GM18507 (cell line): ENCODE results near the gene ONECUT3.

Experiments used
- DNase-seq: peaks from one replicate; pipeline ENCODE4 v3.0.0; 2011; ENCODE audit warnings: low read depth; ENCODE audit not compliant: insufficient read length; ENCODE audit errors: extremely low spot score
- FAIRE-seq: peaks from 2 replicates; lab custom pipeline; 2011; peaks lifted over from hg19 to GRCh38; lab: Jason Lieb, UNC

The ONECUT3 gene

GRCh38 chr19:1808395-1808731 lies 55.1 kb downstream of the ONECUT3 start:
- no peak for FAIRE-seq
- DNase-seq, result no peak

DNA sequence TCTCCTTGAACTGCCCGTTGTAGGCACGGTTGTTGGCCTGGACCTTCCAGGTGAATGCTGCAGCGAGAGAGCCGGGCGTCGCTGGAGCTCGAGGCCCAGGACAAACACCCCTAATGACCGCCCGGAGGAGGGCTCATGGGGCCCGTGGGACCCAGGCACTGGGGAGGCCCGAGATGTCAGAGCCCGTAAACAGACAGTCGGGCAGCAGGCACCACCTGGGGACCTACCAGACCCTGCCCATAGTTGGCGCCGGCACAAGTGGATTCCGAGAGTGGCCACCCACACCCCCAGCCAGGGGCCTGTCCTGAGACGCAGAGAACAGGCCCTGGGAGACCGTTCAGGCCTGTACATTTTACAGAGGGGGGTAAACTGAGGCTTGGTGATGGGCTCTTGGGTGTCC lies 56.4 kb downstream of the ONECUT3 start:
- no peak for FAIRE-seq
- no peak for DNase-seq

- FAIRE-seq (no peak), DNase-seq (no peak)
These were observed 57.3 kb downstream of the ONECUT3 start for GRCh38 chr19:1810439-1811160.

- DNase-seq, result no peak
- no peak for FAIRE-seq
These were observed 58.2 kb downstream of the ONECUT3 start for GRCh38 chr19:1811472-1811894.

- peak; percentile 100 for DNase-seq
- FAIRE-seq, result no peak
These were observed 58.7 kb downstream of the ONECUT3 start, which contains the start of gene ATP8B3 for GRCh38 chr19:1811942-1812425. TSS of gene ATP8B3 (minus strand) at chr19:1812276. CDS start at chr19:1811736, 540 bp downstream.

GRCh38 chr19:1812426-1813191 lies 59.3 kb downstream of the ONECUT3 start:
- FAIRE-seq (peak; percentile 96), DNase-seq (peak; percentile 87)

DNA sequence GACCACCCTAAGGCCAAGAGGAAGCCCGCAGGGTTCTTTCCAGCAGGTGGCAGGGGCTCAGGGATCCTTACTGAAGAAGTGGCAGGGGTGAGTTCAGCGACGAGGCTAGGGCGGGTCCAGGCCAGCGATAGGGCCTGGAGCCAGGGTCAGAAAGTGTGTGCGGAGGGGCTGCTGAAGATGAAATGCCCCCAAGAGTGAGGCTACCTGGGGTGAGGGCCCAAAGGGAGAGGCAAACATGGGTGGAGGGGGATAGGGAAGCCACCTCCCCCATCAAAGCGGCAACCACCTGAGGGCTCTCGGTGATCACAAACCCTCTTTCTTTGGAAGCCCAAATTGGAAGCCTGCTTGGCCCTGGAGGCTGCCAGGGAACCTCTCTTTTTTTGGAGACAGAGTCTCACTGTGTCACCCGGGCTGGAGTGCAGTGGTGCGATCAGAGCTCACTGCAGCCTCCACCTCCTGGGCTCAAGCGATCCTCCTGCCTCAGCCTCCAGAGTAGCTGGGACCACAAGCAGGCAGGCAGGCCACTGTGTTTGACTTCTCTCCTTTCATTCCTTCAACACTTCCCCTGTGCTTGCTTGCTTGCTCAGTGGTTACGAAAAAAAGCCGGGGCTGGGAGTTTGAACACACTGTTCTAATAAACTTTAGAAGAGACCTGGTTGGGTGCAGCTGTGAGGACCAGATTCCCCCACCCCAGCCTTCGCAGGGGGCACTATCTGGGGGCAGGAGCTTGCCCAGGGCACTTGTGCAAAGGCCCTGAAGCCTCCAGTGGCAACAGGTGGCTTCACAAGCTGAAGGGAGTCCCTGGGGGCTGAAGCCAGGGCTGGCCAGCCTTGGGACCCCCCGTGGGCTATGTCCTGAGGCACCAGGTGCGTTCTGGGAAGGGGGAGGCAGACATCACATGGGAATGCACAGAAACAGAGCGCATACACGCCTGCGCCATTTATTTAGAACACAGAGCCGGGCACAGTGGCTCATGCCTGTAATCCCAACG lies 60.2 kb downstream of the ONECUT3 start:
- DNase-seq (no peak), FAIRE-seq (no peak)

DNA sequence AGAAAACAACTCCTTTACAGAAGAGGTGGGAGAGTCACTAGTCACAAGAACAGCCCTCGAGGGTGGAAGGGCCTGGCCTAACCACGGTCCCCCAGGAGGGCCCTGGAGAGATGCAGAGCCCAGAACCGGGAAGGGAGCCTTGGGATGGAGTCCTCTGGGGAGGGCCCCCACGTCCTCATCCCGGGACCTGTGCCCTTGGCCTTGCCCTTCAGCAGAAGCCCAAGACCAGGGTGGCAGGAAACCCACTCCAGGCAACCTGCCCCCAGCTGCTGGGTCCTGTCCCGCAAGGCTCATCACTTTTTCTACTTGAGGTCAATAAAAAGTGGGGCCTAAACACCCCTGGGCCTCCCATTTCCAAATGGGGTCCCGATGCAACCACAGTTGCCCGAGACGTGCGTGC lies 61.1 kb downstream of the ONECUT3 start:
- DNase-seq (no peak), FAIRE-seq (no peak)

- no peak for DNase-seq
- no peak for FAIRE-seq
These were observed 61.7 kb downstream of the ONECUT3 start for GRCh38 chr19:1814833-1815604.

DNA sequence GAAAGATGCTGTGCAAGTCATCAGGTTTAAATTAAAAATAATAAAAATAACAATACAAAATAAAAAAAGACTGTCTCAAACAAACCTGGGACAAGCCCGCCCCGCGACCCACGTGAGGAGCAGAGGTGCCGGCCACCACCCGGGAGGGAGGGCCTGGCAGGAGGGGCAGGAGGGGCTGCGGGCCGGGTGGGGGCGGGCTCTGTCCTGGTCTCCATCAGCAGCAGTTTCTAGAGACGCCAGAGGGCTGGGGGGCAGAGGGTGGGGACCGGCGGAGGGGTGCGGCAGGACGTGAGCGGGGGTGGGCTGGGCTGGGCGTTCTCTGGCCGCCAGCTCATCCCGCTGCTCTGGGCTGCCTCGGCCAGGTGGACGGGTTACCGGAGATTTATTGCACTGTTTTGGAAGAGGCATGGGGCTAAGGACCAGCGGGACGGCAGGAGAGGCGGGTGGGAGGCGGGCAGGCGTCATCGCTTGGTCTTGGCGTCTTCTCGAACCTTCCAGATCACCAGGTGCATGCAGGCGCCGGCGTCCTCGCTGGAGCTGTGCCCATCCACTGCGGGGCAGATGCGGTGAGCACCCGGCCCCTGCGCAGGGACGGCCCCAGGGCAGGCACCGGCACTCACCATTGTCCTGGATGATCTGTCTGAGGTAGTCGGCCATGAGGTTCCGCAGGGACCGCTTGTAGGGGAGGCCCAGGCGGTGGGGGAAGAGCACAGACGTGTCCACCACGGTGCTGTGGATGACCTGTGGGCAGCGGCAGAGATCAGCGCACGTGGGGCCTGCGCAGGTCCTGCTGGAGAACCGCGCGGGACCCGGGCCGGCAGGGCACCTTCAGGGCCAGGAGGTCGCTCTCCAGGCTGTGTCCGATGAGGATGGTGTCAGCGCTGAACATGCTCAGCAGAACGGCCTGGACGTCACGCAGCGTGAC lies 62.6 kb downstream of the ONECUT3 start:
- DNase-seq (no peak), FAIRE-seq (no peak)

DNA sequence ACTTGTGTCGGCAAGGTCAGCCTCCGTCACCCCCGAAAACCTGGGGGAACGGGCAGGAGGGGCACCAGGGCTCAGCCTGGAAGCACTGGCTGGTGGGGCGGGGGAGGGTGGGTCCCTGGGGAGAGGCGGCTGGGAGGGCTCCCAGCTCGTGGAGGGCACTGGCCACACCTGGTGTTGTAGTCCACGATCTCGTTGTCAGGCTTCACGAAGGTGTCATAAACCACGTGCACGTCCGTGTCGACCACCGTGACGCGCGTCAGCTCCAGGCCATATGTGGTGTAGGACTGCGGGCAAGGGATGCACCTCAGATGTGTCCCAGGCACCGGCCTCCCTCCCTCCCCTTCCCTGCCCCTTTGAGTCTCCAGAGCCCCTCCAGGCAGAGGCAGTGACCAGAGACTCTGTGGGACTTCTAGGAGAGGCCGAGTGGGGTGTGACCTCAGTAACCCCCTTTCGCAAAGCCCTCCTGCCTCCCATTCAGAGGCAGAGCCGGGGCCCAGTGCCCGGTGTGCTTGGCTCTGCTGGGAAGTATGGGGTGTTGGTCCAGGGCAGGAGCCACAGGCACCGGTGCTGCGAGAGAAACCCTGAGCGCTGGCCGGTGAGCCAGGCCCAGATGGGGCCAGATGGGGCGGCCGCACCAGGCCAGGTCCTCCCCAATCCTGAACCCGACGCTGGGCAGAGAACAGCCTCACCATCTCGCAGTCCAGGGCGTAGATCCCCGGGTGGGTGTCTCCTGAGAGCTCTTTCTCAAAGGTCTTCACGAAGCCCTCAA lies 63.4 kb downstream of the ONECUT3 start:
- DNase-seq, result no peak
- no peak for FAIRE-seq

DNA sequence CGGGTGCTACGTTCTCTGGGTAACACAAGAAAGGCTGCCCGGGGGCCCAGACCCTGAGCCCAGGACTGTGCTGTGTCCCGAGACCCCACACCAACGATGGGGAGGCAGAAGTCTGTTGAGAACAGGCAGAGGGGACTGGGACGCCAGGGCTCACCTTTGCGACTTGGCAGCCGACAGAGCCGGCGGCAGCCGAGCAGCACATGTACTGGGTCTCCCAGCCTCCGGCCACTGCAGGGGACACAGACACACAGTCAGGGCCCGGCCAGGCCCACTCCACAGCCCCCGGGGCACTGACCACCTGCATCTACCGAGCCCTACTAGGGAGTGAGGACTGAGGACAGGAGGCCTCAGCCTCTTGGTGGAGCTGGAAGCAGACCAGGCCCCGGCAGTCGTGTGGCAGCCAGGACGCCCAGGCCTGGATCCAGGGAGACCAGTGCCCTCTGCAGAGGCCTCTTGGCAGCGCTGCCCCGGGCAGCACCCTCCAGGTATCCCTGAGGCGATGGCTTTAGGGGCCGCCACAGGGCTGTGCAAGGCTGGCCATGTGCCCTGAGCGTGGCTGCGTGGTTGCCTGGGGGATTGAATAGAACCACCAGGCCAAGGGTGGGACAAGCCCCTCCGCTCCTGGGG lies 64.4 kb downstream of the ONECUT3 start:
- FAIRE-seq (no peak), DNase-seq (no peak)

DNA sequence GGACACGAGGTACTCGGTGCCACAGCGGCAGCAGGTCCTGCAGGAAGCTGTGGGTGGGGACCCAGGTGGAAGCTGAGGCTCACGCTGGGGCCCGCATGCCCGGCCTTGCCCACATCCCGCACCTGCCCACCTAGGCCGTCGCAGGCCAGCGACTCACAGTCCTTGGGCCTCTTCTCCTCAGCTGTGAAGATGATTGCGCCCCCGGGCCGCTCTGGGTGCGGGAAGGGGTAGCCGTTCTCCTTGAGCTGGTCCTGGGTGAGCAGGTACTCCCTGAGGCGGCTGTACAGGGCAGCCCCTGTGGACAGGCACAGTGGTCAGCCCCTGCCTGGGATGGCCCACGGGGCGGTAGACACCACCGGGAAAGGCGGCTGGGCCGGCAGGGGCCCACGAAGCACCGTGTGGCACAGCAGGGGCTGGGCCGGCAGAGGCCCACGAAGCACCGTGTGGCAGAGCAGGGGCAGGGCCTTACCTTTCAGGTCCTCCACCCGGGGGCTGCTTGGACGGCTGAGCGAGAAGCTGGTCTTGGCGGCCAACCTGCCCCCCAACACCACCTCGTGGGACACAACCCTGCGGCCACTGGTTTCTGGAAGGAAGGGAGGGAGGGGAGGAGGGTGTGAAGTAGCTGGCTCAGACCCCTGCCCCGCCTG lies 65.4 kb downstream of the ONECUT3 start:
- DNase-seq, result no peak
- FAIRE-seq, result no peak

DNA sequence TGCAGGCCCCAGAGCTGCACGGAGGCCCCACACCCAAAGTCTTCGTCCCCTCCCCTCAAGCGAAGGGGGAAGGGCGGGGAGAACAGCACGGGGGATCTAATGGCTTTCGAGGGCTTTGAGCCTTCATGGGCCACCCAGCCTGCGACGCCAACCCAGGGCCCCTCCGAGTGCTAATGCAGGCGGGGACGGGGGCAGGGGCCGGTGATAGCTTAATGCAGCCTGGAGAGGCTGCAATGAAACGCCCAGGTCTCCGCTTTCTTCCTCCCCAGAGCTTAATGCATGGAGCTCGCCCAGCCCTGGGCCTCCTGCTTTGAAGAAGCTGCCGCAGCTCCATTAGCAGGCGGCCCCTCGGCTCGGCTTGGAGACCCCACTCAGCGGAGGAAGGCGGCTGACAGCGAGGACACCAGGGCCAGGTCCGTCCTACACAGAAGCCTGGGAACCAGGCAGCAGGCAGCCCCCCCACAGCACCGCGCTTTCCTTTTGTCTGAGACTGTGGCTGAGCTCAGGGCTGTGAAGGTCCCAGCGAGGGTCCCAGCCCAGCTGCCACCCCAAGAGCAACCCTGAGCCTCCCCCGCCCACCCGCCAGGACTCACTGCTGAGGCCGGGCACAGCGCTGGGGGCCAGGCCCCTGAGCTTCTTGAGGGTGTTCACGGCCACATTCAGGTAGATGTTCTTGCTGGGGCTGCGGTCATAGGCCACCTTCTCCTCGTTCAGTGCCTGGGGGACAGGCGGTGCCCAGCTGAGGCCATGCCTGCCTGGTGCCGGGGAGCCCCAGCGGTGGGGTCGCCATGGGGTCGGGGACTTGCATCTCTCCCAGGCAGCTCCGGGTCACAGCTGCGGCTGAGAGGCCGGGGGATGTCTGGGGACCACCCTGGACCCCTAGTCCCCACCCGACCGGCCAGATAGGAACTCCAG lies 66.3 kb downstream of the ONECUT3 start:
- FAIRE-seq (no peak), DNase-seq (no peak)

DNA sequence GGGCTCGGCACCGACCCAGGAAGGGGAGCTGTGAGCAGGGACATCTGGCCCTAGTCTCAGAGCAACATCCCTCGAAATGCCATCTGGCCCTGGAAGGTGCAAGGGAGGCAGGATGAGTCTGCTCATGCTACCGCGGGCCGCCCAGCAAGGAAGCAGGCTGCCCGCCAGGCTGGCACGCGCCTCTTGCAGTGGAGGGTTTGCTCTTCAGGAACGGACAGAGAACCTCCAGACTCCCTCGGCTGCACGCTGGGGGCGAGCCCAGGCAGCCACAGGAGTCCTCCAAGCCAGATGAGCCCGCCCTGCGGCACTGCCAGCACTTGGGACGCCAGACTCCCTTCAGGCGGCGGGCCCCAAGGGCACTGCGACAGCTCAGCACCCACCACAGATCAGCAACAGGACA lies 68.9 kb downstream of the ONECUT3 start:
- DNase-seq, result no peak
- no peak for FAIRE-seq
